HL-60/S4 (cell line): ENCODE results near the gene ACSBG1.

Experiments used
- in situ Hi-C: fragments of 300-500 bp; cut with MboI; formaldehyde crosslinking; loops from 2 replicates; pipeline ENCODE4 v1.14.3; 2022; ENCODE audit warnings: low sequenced_read_pairs

ACSBG1 gene

DNA sequence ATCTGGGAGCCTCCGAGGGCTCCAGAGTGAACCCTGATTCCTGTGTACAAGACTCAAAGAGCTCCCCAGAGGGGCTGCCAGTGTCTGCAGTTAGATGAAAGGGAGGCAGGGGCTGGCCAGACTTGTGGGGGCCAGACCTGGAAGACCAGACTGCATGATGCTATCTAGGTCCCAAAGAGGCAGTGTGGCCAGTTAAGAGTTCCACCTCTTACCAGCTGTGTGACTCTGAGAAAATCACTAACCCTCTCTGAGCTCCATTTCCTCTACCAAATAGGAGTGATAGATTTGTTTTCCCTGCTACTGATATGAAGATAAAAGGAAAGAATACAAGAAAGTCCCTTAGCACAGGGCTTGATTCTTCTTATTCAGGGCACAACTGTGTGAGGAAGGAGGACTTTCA is 29.0 kb downstream of the ACSBG1 start:
- in situ Hi-C loops = no loop called here

DNA sequence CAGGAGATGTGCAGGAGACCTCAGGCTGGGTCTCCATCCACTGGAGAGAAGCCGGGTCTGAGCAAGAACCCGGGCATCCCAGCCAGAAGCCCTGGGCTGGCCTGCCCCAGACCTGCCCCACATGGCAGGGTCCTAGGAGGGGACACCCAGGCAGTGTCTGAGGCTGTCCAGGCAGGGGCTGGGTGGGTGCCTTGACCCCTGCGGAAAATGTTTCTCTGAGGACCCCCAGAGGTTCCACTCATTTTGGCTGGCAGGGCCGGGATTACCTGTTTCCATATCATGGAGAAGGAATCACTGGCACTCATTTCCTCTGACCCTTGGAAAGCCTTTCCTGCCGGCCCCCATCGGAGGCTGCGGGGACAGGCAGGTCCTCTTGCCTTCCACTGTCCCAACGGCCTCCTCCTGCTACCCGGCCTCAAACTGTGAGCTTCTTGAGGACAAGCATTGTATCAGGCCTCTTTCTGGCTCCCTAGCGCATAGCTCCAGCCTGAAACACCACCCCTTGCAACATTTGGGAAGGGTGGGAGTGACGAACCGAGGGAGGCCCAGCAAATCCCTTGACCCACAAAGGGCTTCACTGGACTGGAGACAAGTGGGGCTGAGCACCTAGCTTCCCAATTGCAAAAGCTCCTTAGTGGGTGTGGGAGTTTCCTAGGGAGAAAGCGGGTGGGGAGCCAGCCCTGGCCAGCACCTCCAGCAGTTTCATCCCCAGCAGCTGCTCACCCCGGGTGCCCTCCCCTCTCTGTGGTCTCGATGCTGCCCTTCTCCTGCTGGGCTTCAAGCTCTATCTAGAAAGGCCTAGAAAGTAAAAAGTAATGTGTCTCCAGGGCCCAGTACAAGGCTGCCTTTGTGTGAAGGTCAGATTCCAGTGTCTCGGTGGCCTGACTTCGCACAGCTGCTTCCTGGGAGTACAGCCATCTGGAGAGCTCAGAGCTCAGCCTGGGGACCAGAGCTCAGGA is 29.7 kb downstream of the ACSBG1 start:
- in situ Hi-C loops = no loop called here

- in situ Hi-C loops = no loop called here
Measured at GRCh38 chr15:78203346-78204225, 30.8 kb downstream of the ACSBG1 start.

DNA sequence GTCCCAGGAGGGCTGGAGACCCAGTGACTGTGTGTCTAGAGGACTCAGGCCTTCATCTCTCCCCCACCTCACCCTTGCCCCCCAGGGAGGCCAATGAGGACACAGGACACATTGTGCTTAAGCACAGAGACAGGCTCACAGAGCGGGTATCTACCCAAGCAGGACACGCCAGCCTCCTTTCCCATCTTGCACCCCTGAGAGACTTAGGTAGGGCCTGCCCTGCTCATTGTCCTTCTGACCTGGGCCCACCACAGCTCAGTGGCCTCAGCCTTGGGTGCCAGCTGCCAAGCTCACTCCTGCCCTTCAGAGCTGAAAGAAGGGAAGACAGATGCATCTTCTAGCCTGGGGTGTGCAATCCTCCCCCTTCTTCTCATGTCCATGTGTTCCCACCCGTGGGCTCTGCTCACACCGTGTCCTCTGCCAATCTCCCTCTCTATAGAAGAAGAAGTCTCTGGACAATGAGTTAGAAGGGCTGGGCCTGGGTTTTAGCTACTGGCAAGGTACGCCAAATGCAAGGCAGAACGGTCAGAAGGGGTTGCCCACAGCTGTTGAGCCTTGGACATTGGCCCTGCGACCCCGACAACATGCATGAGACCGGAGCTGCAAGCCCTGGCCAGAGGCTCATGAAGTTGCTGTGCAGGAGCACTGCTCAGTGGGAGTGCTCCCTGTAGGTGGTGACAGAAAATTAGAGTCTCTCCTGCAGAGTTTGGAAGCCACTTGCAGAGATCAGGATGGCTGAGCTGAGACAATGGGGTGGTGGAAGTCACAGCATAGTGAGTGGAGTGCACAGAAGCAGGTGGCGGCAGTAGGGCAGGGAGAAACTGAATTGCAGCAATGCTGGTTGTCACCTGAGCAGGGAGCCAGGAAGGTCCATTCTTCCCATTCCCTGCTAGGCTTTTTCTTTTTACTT is 32.8 kb downstream of the ACSBG1 start:
- in situ Hi-C loops = no loop called here

GRCh38 chr15:78200276-78200930 is 34.0 kb downstream of the ACSBG1 start:
- in situ Hi-C loops = no loop called here

GRCh38 chr15:78197632-78198031 is 36.7 kb downstream of the ACSBG1 start:
- in situ Hi-C loops = no loop called here

DNA sequence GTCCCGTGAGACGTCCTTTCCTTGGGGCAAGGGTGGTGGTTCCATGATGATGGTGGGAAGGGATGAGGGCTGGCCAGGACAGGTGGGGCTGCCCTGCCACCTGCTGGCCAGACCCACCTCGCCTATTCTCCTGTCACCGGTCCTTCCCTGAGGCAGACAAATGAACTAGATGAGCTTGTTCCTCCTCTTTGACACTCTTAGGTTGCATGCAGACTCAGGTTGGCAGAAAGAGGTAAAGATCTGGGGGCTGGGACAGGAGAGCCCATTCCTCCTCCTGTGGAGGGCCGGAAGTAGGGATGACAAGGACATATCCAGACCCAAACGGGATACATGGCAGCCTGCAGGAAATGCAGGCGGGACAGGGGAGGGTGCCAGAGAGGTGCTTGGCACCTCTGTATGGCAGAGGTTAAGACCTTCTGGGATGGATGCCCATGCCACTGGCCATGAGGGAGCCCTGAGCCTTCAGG is 38.6 kb downstream of the ACSBG1 start:
- in situ Hi-C loops = no loop called here

- in situ Hi-C loops = no loop called here
Measured at GRCh38 chr15:78194568-78194925, 39.8 kb downstream of the ACSBG1 start.

- in situ Hi-C loops = no loop called here
Measured at GRCh38 chr15:78193731-78194567, 40.4 kb downstream of the ACSBG1 start.

DNA sequence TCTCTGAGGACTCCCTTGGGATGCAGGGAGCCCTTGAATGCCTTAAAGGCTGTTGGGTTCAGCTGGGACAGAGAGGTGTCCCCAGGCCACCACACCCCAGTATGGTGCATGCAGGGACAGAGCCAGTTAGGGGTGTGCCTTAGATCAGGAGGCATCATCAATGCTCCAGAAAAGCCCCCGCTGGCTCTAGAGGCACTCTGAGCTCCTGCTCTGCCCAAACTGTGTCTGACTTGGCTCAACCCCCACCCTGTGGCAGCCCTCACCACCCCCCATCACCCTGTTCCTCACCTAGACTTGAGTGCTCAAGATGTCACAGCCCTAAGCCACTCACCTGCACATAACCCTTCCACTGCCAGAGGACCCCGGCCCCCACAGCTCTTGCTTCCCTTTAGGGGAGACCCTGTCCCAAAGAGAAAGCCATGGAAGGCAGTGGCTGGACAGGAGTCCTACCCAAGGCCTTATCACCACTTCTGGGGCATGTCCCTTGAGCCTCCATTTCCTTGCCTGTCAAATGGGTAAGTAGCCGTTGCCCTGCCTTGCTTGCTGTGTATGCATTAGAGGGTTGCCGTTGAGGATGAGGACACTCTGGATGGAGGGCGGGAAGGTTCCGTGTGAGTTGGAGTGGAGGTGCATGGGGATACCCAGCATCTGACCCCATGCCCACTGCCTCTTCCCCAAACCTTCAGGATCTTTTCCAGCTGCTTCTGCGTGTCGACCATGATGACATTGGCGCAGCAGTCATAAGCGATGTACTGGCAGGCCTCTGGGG is 41.4 kb downstream of the ACSBG1 start:
- in situ Hi-C loops = no loop called here

GRCh38 chr15:78182821-78183220 is 51.5 kb downstream of the ACSBG1 start:
- in situ Hi-C loops = no loop called here

DNA sequence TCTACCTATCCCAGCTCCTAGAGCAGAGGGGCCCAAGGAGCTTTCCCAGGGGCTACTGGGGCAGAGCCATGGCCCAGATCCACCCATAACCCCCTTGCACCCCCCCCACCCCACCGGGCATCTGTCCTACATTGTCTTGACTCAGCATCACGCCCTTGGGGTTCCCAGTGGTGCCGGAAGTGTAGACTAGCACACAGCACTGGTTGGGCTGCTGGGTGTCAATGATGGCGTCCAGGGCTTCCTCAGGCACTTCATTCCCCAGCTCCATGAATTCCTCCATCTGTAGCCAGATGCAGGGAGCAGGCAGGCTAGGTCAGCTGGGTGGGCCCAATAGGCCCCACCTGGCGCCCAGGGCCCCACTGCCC is 52.0 kb downstream of the ACSBG1 start:
- in situ Hi-C loops = no loop called here

GRCh38 chr15:78179906-78180305 is 54.5 kb downstream of the ACSBG1 start:
- in situ Hi-C loops = no loop called here

GRCh38 chr15:78179286-78179840 is 55.0 kb downstream of the ACSBG1 start:
- in situ Hi-C loops = no loop called here

- in situ Hi-C loops = no loop called here
Measured at GRCh38 chr15:78178064-78178463, 56.3 kb downstream of the ACSBG1 start.

DNA sequence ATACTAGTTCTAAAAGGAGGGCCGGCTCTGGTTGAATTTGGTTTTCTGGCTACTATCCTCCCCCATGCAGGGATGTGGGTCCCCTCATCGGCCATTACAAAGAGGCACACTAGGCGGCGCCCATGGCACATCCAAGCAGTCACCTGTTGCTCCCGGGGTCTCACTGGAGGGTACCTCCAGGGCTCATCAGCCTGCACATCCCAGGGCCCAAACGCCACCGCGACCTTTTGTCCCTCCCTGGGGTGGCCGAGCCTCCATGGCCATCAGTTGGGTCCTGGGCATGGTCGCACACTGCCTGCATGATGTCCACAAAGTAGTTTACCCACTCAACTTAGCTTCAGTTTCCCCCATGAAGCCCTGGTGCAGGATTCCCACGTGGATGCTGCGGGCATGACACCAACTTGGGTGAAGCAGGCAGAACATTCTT is 56.9 kb downstream of the ACSBG1 start:
- in situ Hi-C loops = no loop called here

- in situ Hi-C loops = no loop called here
Measured at GRCh38 chr15:78175330-78175729, 59.0 kb downstream of the ACSBG1 start.

GRCh38 chr15:78174401-78174800 is 60.0 kb downstream of the ACSBG1 start:
- in situ Hi-C loops = no loop called here
